ENCODE results near the gene DPP6.

Gene DPP6

GRCh38 chr7:154256150-154256549 lies 204.0 kb downstream of the DPP6 start:
- H3K4me2 ChIP-seq (ENCODE audit: low read depth, low read length, poor library complexity, severe bottlenecking) = no peak overlapping the region
- H3K79me2 ChIP-seq (ENCODE audit: insufficient read depth, low read length) = no peaks in the 10 kb centered on the region
- no peaks in the 10 kb centered on the region for H3K27me3 ChIP-seq (ENCODE audit: insufficient read depth, low read length, poor library complexity, severe bottlenecking)
- H3K9me3 ChIP-seq (ENCODE audit: insufficient read depth, low read depth, low read length) = no peaks in the 10 kb centered on the region; the same call in 1 of the 2 replicates
- H3F3A ChIP-seq (ENCODE audit: low read depth) = no peaks in the 10 kb centered on the region
- no peak overlapping the region for H3K9ac ChIP-seq (ENCODE audit: low read depth, low read length, poor library complexity, severe bottlenecking)
- no peaks in the 10 kb centered on the region for H4K20me1 ChIP-seq (ENCODE audit: insufficient read depth, low read length, poor library complexity, severe bottlenecking)
- no peak for TF ChIP-seq CTCF (conservative IDR thresholded peaks at IDR 0.05; ENCODE audit: low read length)
- no peak for TF ChIP-seq EZH2phosphoT487 (IDR thresholded peaks at IDR 0.05; ENCODE audit: borderline replicate concordance)
- no peaks in the 10 kb centered on the region for H3K4me1 ChIP-seq (ENCODE audit: insufficient read depth, low read length, poor library complexity, severe bottlenecking)
- H3K36me3 ChIP-seq (ENCODE audit: insufficient read depth, low read length) = no peaks in the 10 kb centered on the region
- H2AFZ ChIP-seq (ENCODE audit: low read length) = no peak overlapping the region
- H3K4me3 ChIP-seq (ENCODE audit: low read length, poor library complexity, severe bottlenecking) = no peak overlapping the region
- H3K9me2 ChIP-seq (replicated peaks; ENCODE audit: low read depth, low read length) = no peaks in the 10 kb centered on the region

GRCh38 chr7:154259396-154259795 lies 207.2 kb downstream of the DPP6 start:
- no peak overlapping the region for H3K4me3 ChIP-seq (ENCODE audit: low read length, poor library complexity, severe bottlenecking)
- no peaks in the 10 kb centered on the region for H3K79me2 ChIP-seq (ENCODE audit: insufficient read depth, low read length)
- H3K27me3 ChIP-seq (ENCODE audit: insufficient read depth, low read length, poor library complexity, severe bottlenecking) = no peaks in the 10 kb centered on the region
- no peaks in the 10 kb centered on the region for H3K9me2 ChIP-seq (replicated peaks; ENCODE audit: low read depth, low read length)
- H3K36me3 ChIP-seq (ENCODE audit: insufficient read depth, low read length) = no peaks in the 10 kb centered on the region
- no peaks in the 10 kb centered on the region for H3F3A ChIP-seq (ENCODE audit: low read depth)
- H3K4me2 ChIP-seq (ENCODE audit: low read depth, low read length, poor library complexity, severe bottlenecking) = no peak overlapping the region
- no peak overlapping the region for H2AFZ ChIP-seq (ENCODE audit: low read length)
- H3K4me1 ChIP-seq (ENCODE audit: insufficient read depth, low read length, poor library complexity, severe bottlenecking) = no peaks in the 10 kb centered on the region
- no peaks in the 10 kb centered on the region for H3K9me3 ChIP-seq (ENCODE audit: insufficient read depth, low read depth, low read length)
- H4K20me1 ChIP-seq (ENCODE audit: insufficient read depth, low read length, poor library complexity, severe bottlenecking) = no peaks in the 10 kb centered on the region
- TF ChIP-seq CTCF (conservative IDR thresholded peaks at IDR 0.05; ENCODE audit: low read length) = no peak
- TF ChIP-seq EZH2phosphoT487 (IDR thresholded peaks at IDR 0.05; ENCODE audit: borderline replicate concordance) = no peak
- no peak overlapping the region for H3K9ac ChIP-seq (ENCODE audit: low read depth, low read length, poor library complexity, severe bottlenecking)

- TF ChIP-seq EZH2phosphoT487 (IDR thresholded peaks at IDR 0.05; ENCODE audit: borderline replicate concordance) (no peak), CTCF (conservative IDR thresholded peaks at IDR 0.05; ENCODE audit: low read length) (no peak)
- no peaks in the 10 kb centered on the region for H3K9me2 ChIP-seq (replicated peaks; ENCODE audit: low read depth, low read length)
Observed at GRCh38 chr7:154287356-154287755, 235.2 kb downstream of the DPP6 start.

More at GRCh38 chr7:154287356-154287755, 235.2 kb downstream of the DPP6 start:
- Histone ChIP-seq H3K9me3 (ENCODE audit: insufficient read depth, low read depth, low read length) (peaks cover 14% of the 10 kb centered on the region; the same call in 1 of the 2 replicates), H3K4me1 (ENCODE audit: insufficient read depth, low read length, poor library complexity, severe bottlenecking) (no peaks in the 10 kb centered on the region), H4K20me1 (ENCODE audit: insufficient read depth, low read length, poor library complexity, severe bottlenecking) (no peaks in the 10 kb centered on the region), H3K4me3 (ENCODE audit: low read length, poor library complexity, severe bottlenecking) (no peak overlapping the region), H3K27me3 (ENCODE audit: insufficient read depth, low read length, poor library complexity, severe bottlenecking) (no peaks in the 10 kb centered on the region), H3K4me2 (ENCODE audit: low read depth, low read length, poor library complexity, severe bottlenecking) (no peak overlapping the region), H3K36me3 (ENCODE audit: insufficient read depth, low read length) (no peaks in the 10 kb centered on the region), H3K79me2 (ENCODE audit: insufficient read depth, low read length) (no peaks in the 10 kb centered on the region), H3K9ac (ENCODE audit: low read depth, low read length, poor library complexity, severe bottlenecking) (no peak overlapping the region), H3F3A (ENCODE audit: low read depth) (no peaks in the 10 kb centered on the region), H2AFZ (ENCODE audit: low read length) (no peak overlapping the region)

Measured in Loucy (cell line).